H9 (cell line): ENCODE measurements around the gene ST6GALNAC3. TPM values are rescaled to one million over a fixed set of nuclear protein-coding genes. Genes with fewer than 3 reads are reported as not detected.

Experiments used
- DNase-seq: peaks from one replicate; pipeline ENCODE4 v3.0.0-alpha.2; 2017
- H2AFZ ChIP-seq: one replicate; pipeline ENCODE4 v1.6.1; 2013; ENCODE audit warnings: mild to moderate bottlenecking, low read length, control low read depth, moderate library complexity
- H2AK5ac ChIP-seq: 2 replicates; pipeline ENCODE4 v1.6.1; 2013; ENCODE audit warnings: low read length, control low read depth, mixed read lengths; ENCODE audit not compliant: insufficient read length
- H2BK120ac ChIP-seq: one replicate; pipeline ENCODE4 v1.6.1; 2013; ENCODE audit warnings: low read depth, mild to moderate bottlenecking, low read length, control low read depth, inconsistent platforms; ENCODE audit not compliant: poor library complexity, severe bottlenecking
- H2BK12ac ChIP-seq: 2 replicates; pipeline ENCODE4 v1.6.1; 2013; ENCODE audit warnings: low read length, control low read depth, mixed read lengths, low read depth; ENCODE audit not compliant: insufficient read length
- H2BK15ac ChIP-seq: 2 replicates; pipeline ENCODE4 v1.6.1; 2013; ENCODE audit warnings: low read depth, low read length, control low read depth
- H2BK20ac ChIP-seq: one replicate; pipeline ENCODE4 v1.6.1; 2013; ENCODE audit warnings: low read depth, mild to moderate bottlenecking, low read length, control low read depth, inconsistent platforms; ENCODE audit not compliant: poor library complexity, severe bottlenecking
- H2BK5ac ChIP-seq: 2 replicates; pipeline ENCODE4 v1.6.1; 2013; ENCODE audit warnings: low read length, control low read depth, mixed read lengths; ENCODE audit not compliant: insufficient read length
- H3K14ac ChIP-seq: 2 replicates; pipeline ENCODE4 v1.6.1; 2013; ENCODE audit warnings: low read length, control low read depth; ENCODE audit not compliant: insufficient read depth
- H3K18ac ChIP-seq: 2 replicates; pipeline ENCODE4 v1.6.1; 2013; ENCODE audit warnings: low read depth, mild to moderate bottlenecking, mixed read lengths, low read length, control low read depth; ENCODE audit not compliant: insufficient read length
- H3K23ac ChIP-seq: 2 replicates; pipeline ENCODE4 v1.6.1; 2013; ENCODE audit warnings: low read length, control low read depth, mixed read lengths, low read depth; ENCODE audit not compliant: insufficient read length
- H3K23me2 ChIP-seq: 2 replicates; pipeline ENCODE4 v1.6.1; 2013; ENCODE audit warnings: low read depth, mild to moderate bottlenecking, mixed read lengths, low read length, control low read depth; ENCODE audit not compliant: insufficient read length, poor library complexity, severe bottlenecking
- H3K27ac ChIP-seq: 2 replicates; pipeline ENCODE4 v1.5.1; 2013; ENCODE audit warnings: low read length, control low read depth, mixed read lengths, low read depth; ENCODE audit not compliant: insufficient read length
- H3K27me3 ChIP-seq: 2 replicates; pipeline ENCODE4 v1.6.1; 2013; ENCODE audit warnings: low read length, control low read depth, inconsistent platforms; ENCODE audit not compliant: insufficient read depth
- H3K4ac ChIP-seq: 2 replicates; pipeline ENCODE4 v1.6.1; 2013; ENCODE audit warnings: low read depth, mild to moderate bottlenecking, control low read depth, inconsistent platforms, low read length, moderate library complexity
- H3K4me1 ChIP-seq: 2 replicates; pipeline ENCODE4 v1.6.1; 2013; ENCODE audit warnings: low read length, control low read depth, inconsistent platforms; ENCODE audit not compliant: insufficient read depth
- H3K4me2 ChIP-seq: 2 replicates; pipeline ENCODE4 v1.6.1; 2013; ENCODE audit warnings: low read length, control low read depth, mixed read lengths; ENCODE audit not compliant: insufficient read length, insufficient read depth
- H3K56ac ChIP-seq: 2 replicates; pipeline ENCODE4 v1.6.1; 2013; ENCODE audit warnings: low read depth, mild to moderate bottlenecking, mixed read lengths, low read length, control low read depth; ENCODE audit not compliant: insufficient read length
- H3K79me1 ChIP-seq: 2 replicates; pipeline ENCODE4 v1.6.1; 2013; ENCODE audit warnings: low read depth, mild to moderate bottlenecking, moderate library complexity, low read length, control low read depth, inconsistent platforms; ENCODE audit not compliant: insufficient read depth, poor library complexity, severe bottlenecking
- H3K79me2 ChIP-seq: 2 replicates; pipeline ENCODE4 v1.6.1; 2013; ENCODE audit warnings: low read length, control low read depth, inconsistent platforms; ENCODE audit not compliant: insufficient read depth
- H3K9ac ChIP-seq: 2 replicates; pipeline ENCODE4 v1.6.1; 2013; ENCODE audit warnings: low read length, control low read depth, mixed read lengths; ENCODE audit not compliant: insufficient read length; ENCODE audit errors: extremely low read depth
- H3K9me3 ChIP-seq: one replicate; pipeline ENCODE4 v1.6.1; 2013; ENCODE audit warnings: low read depth, low read length, inconsistent platforms; ENCODE audit not compliant: control insufficient read depth
- H3T11ph ChIP-seq: one replicate; pipeline ENCODE4 v1.6.1; 2013; ENCODE audit warnings: mild to moderate bottlenecking, low read length, control low read depth, inconsistent platforms
- H4K20me1 ChIP-seq: one replicate; pipeline ENCODE4 v1.6.1; 2013; ENCODE audit not compliant: control insufficient read depth, insufficient read length, insufficient read depth
- H4K5ac ChIP-seq: 2 replicates; pipeline ENCODE4 v1.6.1; 2013; ENCODE audit warnings: low read depth, mild to moderate bottlenecking, mixed read lengths, low read length, control low read depth; ENCODE audit not compliant: insufficient read length
- H4K8ac ChIP-seq: replicated peaks from 2 replicates; pipeline ENCODE4 v1.6.1; 2013; ENCODE audit warnings: low read length, control low read depth, mixed read lengths, low read depth; ENCODE audit not compliant: insufficient read length
- H4K91ac ChIP-seq: 2 replicates; pipeline ENCODE4 v1.6.1; 2013; ENCODE audit warnings: low read depth, mild to moderate bottlenecking, moderate library complexity, mixed read lengths, low read length, control low read depth; ENCODE audit not compliant: insufficient read length
- H3K27ac Mint-ChIP-seq, 3 experiments: 2 replicates in 2 of 3; 3 replicates in 1 of 3; pipeline ENCODE4 v1.8.0; 2020 to 2021; ENCODE audit warnings: mixed read lengths in 3 of 3, mild to moderate bottlenecking in 1 of 3, moderate library complexity in 1 of 3
- H3K27me3 Mint-ChIP-seq: 2 replicates; pipeline ENCODE4 v1.8.0; 2021; ENCODE audit warnings: low read depth, mild to moderate bottlenecking, moderate library complexity, mixed read lengths
- H3K36me3 Mint-ChIP-seq, 3 experiments: 2 replicates in 2 of 3; 3 replicates in 1 of 3; pipeline ENCODE4 v1.8.0; 2020 to 2021; ENCODE audit warnings: low read depth in 3 of 3, mixed read lengths in 3 of 3; ENCODE audit not compliant: insufficient read depth in 1 of 3
- H3K4me1 Mint-ChIP-seq, 2 experiments: 2 replicates each; pipeline ENCODE4 v1.8.0; 2020; ENCODE audit warnings: mixed read lengths in 2 of 2
- H3K4me3 Mint-ChIP-seq, 2 experiments: 2 replicates in 1 of 2; 3 replicates in 1 of 2; pipeline ENCODE4 v1.8.0; 2020 to 2021; ENCODE audit warnings: mild to moderate bottlenecking in 2 of 2, mixed read lengths in 2 of 2, moderate library complexity in 1 of 2
- H3K9me3 Mint-ChIP-seq, 2 experiments: 2 replicates in 1 of 2; 3 replicates in 1 of 2; pipeline ENCODE4 v1.8.0; 2020; ENCODE audit warnings: mild to moderate bottlenecking in 2 of 2, mixed read lengths in 2 of 2, moderate library complexity in 1 of 2
- CTCF ChIP-seq: fragments of 200-600 bp; sonication (generic); conservative IDR thresholded peaks from 3 replicates; pipeline ENCODE4 v1.8.0; 2021; ENCODE audit warnings: antibody characterized with exemption, mild to moderate bottlenecking
- WGBS: extraction: QIAGEN DNeasy Blood & Tissue Kit; methylation state at CpG from one replicate; pipeline ENCODE4 v1.1.7; 2013; ENCODE audit warnings: missing lambda C conversion rate, low lambda C conversion rate, mixed read lengths; ENCODE audit not compliant: insufficient read length; ENCODE audit errors: extremely low coverage; 5-methylcytosine and 5-hydroxymethylcytosine counted together
- total RNA-seq: library from RNA; stranded (reverse); gene quantifications from 2 replicates; pipeline ENCODE4 v1.2.1, GENCODE V29; 2021

Gene ST6GALNAC3
- total RNA-seq, 1 experiment from 2014 or later = 11.2 TPM

- no peak overlapping the region for H4K91ac ChIP-seq
- H3K4me1 ChIP-seq = no peaks in the 10 kb centered on the region
- no peak overlapping the region for H2BK20ac ChIP-seq
- WGBS = no CpG with 5 or more reads among the region's 2 CpGs
- H3K9ac ChIP-seq = no peak overlapping the region
- no peak overlapping the region for H3T11ph ChIP-seq
- no peaks in the 10 kb centered on the region for H3K27me3 ChIP-seq
- no peak overlapping the region for H2BK12ac ChIP-seq
- no peaks in the 10 kb centered on the region for H4K20me1 ChIP-seq
- no peak overlapping the region for H2BK120ac ChIP-seq
- TF ChIP-seq CTCF = no peak
- H3K27ac ChIP-seq = no peak overlapping the region
- no peak overlapping the region for H3K18ac ChIP-seq
- DNase-seq = no peak
- no peak overlapping the region for H4K8ac ChIP-seq
- Mint-ChIP-seq H3K4me3 (no peak overlapping the region), H3K27ac (no peak overlapping the region), H3K4me1 (peaks cover 6 to 15% of the 10 kb centered on the region in 2 experiments), H3K27me3 (no peaks in the 10 kb centered on the region), H3K36me3 (no peaks in the 10 kb centered on the region; a peak in 1 of 7 replicates), H3K9me3 (no peaks in the 10 kb centered on the region)
- no peak overlapping the region for H2AFZ ChIP-seq
- H3K9me3 ChIP-seq = no peaks in the 10 kb centered on the region
- no peaks in the 10 kb centered on the region for H3K79me2 ChIP-seq
- no peak overlapping the region for H3K14ac ChIP-seq
- H3K56ac ChIP-seq = no peak overlapping the region
- no peak overlapping the region for H2BK15ac ChIP-seq
- no peaks in the 10 kb centered on the region for H3K23me2 ChIP-seq
- no peak overlapping the region for H3K4ac ChIP-seq
- no peak overlapping the region for H2BK5ac ChIP-seq
- H3K23ac ChIP-seq = no peak overlapping the region
- no peak overlapping the region for H2AK5ac ChIP-seq
- no peaks in the 10 kb centered on the region for H3K79me1 ChIP-seq
- H3K4me2 ChIP-seq = no peak overlapping the region
- H4K5ac ChIP-seq = no peak overlapping the region
Observed at GRCh38 chr1:76281306-76281705, 206.8 kb downstream of the ST6GALNAC3 start.
